HepG2 (cell line): Measurements from ENCODE around the gene TGFBI. TPM values are rescaled to one million over a fixed set of nuclear protein-coding genes. Genes with fewer than 3 reads are reported as not detected.

Source experiments
- ATAC-seq: fragments of 200-7000 bp; cut with Tn5 transposase; 3 replicates; pipeline ENCODE4 v1.9.1; 2020; ENCODE audit warnings: mild to moderate bottlenecking, moderate library complexity
- BruUV-seq: library from RNA; stranded (reverse); fragments of 400-500 nt; replicated peaks from 2 replicates; lab custom pipeline; 2021; lab: Mats Ljungman, UMichigan
- CTCF ChIA-PET: fragments of 300-600 bp; formaldehyde crosslinking; extraction: SDS; loops from one replicate; lab custom pipeline; 2021; ENCODE audit warnings: low total read pairs, inconsistent platforms, low intra/inter-chr PET ratio; lab: Yijun Ruan, JAX
- POLR2A ChIA-PET: fragments of 350-600 bp; sonication (Branson Sonifier 250); formaldehyde crosslinking; loops from one replicate; lab custom pipeline; 2020; ENCODE audit warnings: antibody characterized with exemption, inconsistent platforms; lab: Yijun Ruan, JAX
- DNase-seq: peaks from one replicate; pipeline ENCODE4 v3.0.0-alpha.2; 2015; ENCODE audit warnings: low spot score
- FAIRE-seq: peaks from 3 replicates; lab custom pipeline; 2011; peaks lifted over from hg19 to GRCh38; lab: Jason Lieb, UNC
- H2AFZ ChIP-seq: one replicate; pipeline ENCODE4 v1.6.1; 2011; ENCODE audit warnings: low read length, inconsistent platforms
- H3K27ac ChIP-seq: fragments of 300-600 bp; 3 replicates; pipeline ENCODE4 v1.8.0; 2011; ENCODE audit warnings: mixed run types, mild to moderate bottlenecking, mixed read lengths, low read length, inconsistent platforms; ENCODE audit not compliant: insufficient read depth; ENCODE audit errors: extremely low read length
- H3K27me3 ChIP-seq, 2 experiments: fragments of 200-600 bp in 1 of 2; 2 replicates in 1 of 2; 3 replicates in 1 of 2; pipeline versions ENCODE4 v1.6.0 to v1.8.0; 2011; ENCODE audit warnings: low read length in 2 of 2, mild to moderate bottlenecking in 2 of 2, moderate library complexity in 2 of 2, inconsistent platforms in 1 of 2; ENCODE audit not compliant: insufficient read depth in 2 of 2, control insufficient read depth in 1 of 2
- H3K36me3 ChIP-seq, 2 experiments: fragments of 200-600 bp in 1 of 2; replicated peaks in 1 of 2; 2 replicates in 1 of 2; 3 replicates in 1 of 2; pipeline versions ENCODE4 v1.5.1 to v1.8.0; 2011; ENCODE audit warnings: low read length in 2 of 2, inconsistent platforms in 1 of 2; ENCODE audit not compliant: insufficient read depth in 2 of 2, control insufficient read depth in 1 of 2
- H3K4me1 ChIP-seq: 2 replicates; pipeline ENCODE4 v1.5.1; 2012; ENCODE audit warnings: low read length, inconsistent platforms; ENCODE audit not compliant: insufficient read depth
- H3K4me2 ChIP-seq: 2 replicates; pipeline ENCODE4 v1.6.0; 2011; ENCODE audit warnings: low read depth, low read length, inconsistent platforms
- H3K4me3 ChIP-seq, 3 experiments: fragments of 200-600 bp in 1 of 3; sonication (generic), shearing (Covaris generic) in 1 of 3; replicated peaks in 1 of 3; 2 replicates each; pipeline ENCODE4 v1.5.1; 2011 to 2016; ENCODE audit warnings: low read length in 3 of 3, inconsistent platforms in 2 of 3, low read depth in 2 of 3, mild to moderate bottlenecking in 2 of 3, control low read depth in 1 of 3, mixed read lengths in 1 of 3; ENCODE audit not compliant: insufficient read depth in 1 of 3
- H3K79me2 ChIP-seq: one replicate; pipeline ENCODE4 v1.6.1; 2011; ENCODE audit warnings: low read length, inconsistent platforms; ENCODE audit not compliant: insufficient read depth
- H3K9ac ChIP-seq: 2 replicates; pipeline ENCODE4 v1.6.0; 2011; ENCODE audit warnings: mild to moderate bottlenecking, low read depth, low read length, inconsistent platforms; ENCODE audit not compliant: insufficient read depth
- H3K9me3 ChIP-seq: 2 replicates; pipeline ENCODE4 v1.5.1; 2012; ENCODE audit warnings: mild to moderate bottlenecking, low read length
- H4K20me1 ChIP-seq: 2 replicates; pipeline ENCODE4 v1.6.0; 2011; ENCODE audit warnings: inconsistent platforms, mild to moderate bottlenecking, low read length, moderate library complexity; ENCODE audit not compliant: insufficient read depth
- ARID2 ChIP-seq: sonication (generic); formaldehyde crosslinking; IDR thresholded peaks from 2 replicates; pipeline ENCODE4 v1.8.1; 2022; ENCODE audit warnings: mild to moderate bottlenecking, missing genetic modification reagents, borderline replicate concordance
- CBFB ChIP-seq: sonication (generic); formaldehyde crosslinking; IDR thresholded peaks from 2 replicates; pipeline ENCODE4 v1.4.0; 2020; ENCODE audit warnings: missing genetic modification reagents
- GATAD2A ChIP-seq: IDR thresholded peaks from 2 replicates; pipeline ENCODE4 v1.6.1; 2016
- HMG20B ChIP-seq: conservative IDR thresholded peaks from 2 replicates; pipeline ENCODE4 v1.6.1; 2016; ENCODE audit warnings: missing genetic modification reagents, missing compliant biosample characterization
- PCBP1 ChIP-seq: fragments of 200-400 bp; formaldehyde crosslinking; IDR thresholded peaks from 2 replicates; pipeline ENCODE4 v1.6.1; 2017; ENCODE audit warnings: mild to moderate bottlenecking, low read depth, low read length, borderline replicate concordance
- REPIN1 ChIP-seq: sonication (generic); formaldehyde crosslinking; IDR thresholded peaks from 2 replicates; pipeline ENCODE4 v1.8.0; 2022; ENCODE audit warnings: missing genetic modification reagents, low read depth, mild to moderate bottlenecking, borderline replicate concordance
- SALL2 ChIP-seq: sonication (generic); formaldehyde crosslinking; IDR thresholded peaks from 2 replicates; pipeline ENCODE4 v1.8.1; 2023; ENCODE audit warnings: mild to moderate bottlenecking, missing genetic modification reagents, inconsistent platforms
- SAP130 ChIP-seq: IDR thresholded peaks from 2 replicates; pipeline ENCODE4 v1.6.1; 2016; ENCODE audit warnings: low read depth
- TAF1 ChIP-seq: sonication (generic); formaldehyde crosslinking; IDR thresholded peaks from 2 replicates; pipeline ENCODE4 v1.4.0; 2020; ENCODE audit warnings: missing genetic modification reagents
- TCF7L2 ChIP-seq: IDR thresholded peaks from 2 replicates; pipeline ENCODE4 v1.6.1; 2011; ENCODE audit warnings: mild to moderate bottlenecking, low read depth, low read length, moderate library complexity
- ZFP36 ChIP-seq: fragments of 150-350 bp; IDR thresholded peaks from 2 replicates; pipeline ENCODE4 v1.6.1; 2018; ENCODE audit warnings: borderline replicate concordance, low read length, low read depth; ENCODE audit not compliant: partially characterized antibody
- WGBS: methylation state at CpG from one replicate; pipeline ENCODE4 v1.1.6; 2017; ENCODE audit warnings: low lambda C conversion rate; 5-methylcytosine and 5-hydroxymethylcytosine counted together
- in situ Hi-C: cut with HindIII; loops from 2 replicates; pipeline ENCODE4 v1.10.0; 2017; ENCODE audit warnings: low pct_unique_long_range_greater_than_20kb; ENCODE audit not compliant: extremely low pct_ligation_motif_present
- intact Hi-C: fragments of 100-400 bp; cut with micrococcal nuclease; formaldehyde crosslinking; loops from one replicate; pipeline ENCODE4 v1.10.0; 2022; ENCODE audit not compliant: unreplicated experiment
- polyA plus RNA-seq, 8 experiments: library from polyadenylated mRNA; depleted of rRNA in 3 of 8; stranded (reverse) in 7 of 8; unstranded in 1 of 8; fragments of >200 nt; fragmentation: Illumina TruSeq in 4 of 8; extraction: Trizol in 4 of 8; gene quantifications; 2 replicates each; pipeline versions ENCODE4 v1.2.1 to v1.2.3, GENCODE V29; 2011 to 2016; ENCODE audit warnings: low read depth in 4 of 8, missing spikeins in 1 of 8, mixed read lengths in 1 of 8; ENCODE audit not compliant: insufficient read depth in 1 of 8
- total RNA-seq, 5 experiments: library from RNA; depleted of rRNA; stranded (reverse); fragments of >200 nt; fragmentation: Illumina TruSeq; extraction: Trizol; gene quantifications; 2 replicates each; pipeline ENCODE4 v1.2.3, GENCODE V29; 2016; ENCODE audit warnings: low read depth in 1 of 5
- TF ChIP-seq, protein P1 (sequence below): sonication (generic); formaldehyde crosslinking; IDR thresholded peaks from 2 replicates; pipeline ENCODE4 v1.4.0; 2020; ENCODE audit warnings: missing genetic modification reagents, mild to moderate bottlenecking, borderline replicate concordance
- TF ChIP-seq, protein P2 (sequence below): sonication (generic); formaldehyde crosslinking; IDR thresholded peaks from 2 replicates; pipeline ENCODE4 v1.8.0; 2022; ENCODE audit warnings: missing genetic modification reagents, mild to moderate bottlenecking, moderate library complexity, borderline replicate concordance

TGFBI gene
- total and polyA plus RNA-seq, 2 of the 13 experiments (the other 11 are each of a cell fraction or from before 2014, with no cell fraction given), result 275 to 457 TPM

DNA sequence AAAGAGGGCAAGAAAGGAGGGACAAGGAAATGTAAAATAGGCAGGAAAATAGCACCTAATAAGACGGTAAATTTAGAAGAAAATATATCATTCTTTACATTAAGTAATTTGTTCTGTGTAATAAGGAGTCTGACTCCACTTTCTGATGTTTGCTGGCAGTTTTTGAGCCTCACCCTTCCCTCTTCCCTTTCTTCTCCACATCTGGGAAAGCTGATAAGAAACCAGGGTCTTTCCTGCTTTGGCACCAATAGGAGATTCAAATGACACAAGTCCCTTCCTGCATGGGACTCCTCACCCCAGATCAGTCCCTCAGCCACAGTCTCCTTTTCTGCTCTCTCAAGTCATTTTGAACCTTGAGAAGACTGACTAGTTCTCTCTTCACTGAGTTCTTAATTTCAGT is 42.8 kb upstream of the TGFBI start:
- H3K27ac ChIP-seq, result no peak overlapping the region
- no peak overlapping the region for H3K9ac ChIP-seq
- POLR2A ChIA-PET, result interaction anchor here (4.7 kb wide), 1 partner anchor 13 kb away, joined by 37 read pairs; no protein-coding TSS in a partner anchor
- FAIRE-seq, result no peak
- H2AFZ ChIP-seq, result no peak overlapping the region
- H4K20me1 ChIP-seq, result no peaks in the 10 kb centered on the region
- no peak for DNase-seq
- no peak for TF ChIP-seq SAP130 (CRISPR knock-in tag)
- no peak for TF ChIP-seq HMG20B (CRISPR knock-in tag)
- TF ChIP-seq PCBP1, result no peak
- TF ChIP-seq, protein P1, sequence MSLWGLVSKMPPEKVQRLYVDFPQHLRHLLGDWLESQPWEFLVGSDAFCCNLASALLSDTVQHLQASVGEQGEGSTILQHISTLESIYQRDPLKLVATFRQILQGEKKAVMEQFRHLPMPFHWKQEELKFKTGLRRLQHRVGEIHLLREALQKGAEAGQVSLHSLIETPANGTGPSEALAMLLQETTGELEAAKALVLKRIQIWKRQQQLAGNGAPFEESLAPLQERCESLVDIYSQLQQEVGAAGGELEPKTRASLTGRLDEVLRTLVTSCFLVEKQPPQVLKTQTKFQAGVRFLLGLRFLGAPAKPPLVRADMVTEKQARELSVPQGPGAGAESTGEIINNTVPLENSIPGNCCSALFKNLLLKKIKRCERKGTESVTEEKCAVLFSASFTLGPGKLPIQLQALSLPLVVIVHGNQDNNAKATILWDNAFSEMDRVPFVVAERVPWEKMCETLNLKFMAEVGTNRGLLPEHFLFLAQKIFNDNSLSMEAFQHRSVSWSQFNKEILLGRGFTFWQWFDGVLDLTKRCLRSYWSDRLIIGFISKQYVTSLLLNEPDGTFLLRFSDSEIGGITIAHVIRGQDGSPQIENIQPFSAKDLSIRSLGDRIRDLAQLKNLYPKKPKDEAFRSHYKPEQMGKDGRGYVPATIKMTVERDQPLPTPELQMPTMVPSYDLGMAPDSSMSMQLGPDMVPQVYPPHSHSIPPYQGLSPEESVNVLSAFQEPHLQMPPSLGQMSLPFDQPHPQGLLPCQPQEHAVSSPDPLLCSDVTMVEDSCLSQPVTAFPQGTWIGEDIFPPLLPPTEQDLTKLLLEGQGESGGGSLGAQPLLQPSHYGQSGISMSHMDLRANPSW (CRISPR knock-in tag), result no peak
- no peak for TF ChIP-seq TAF1
- no peak for TF ChIP-seq TCF7L2
- no peak for TF ChIP-seq ZFP36
- TF ChIP-seq ARID2 (CRISPR knock-in tag), result no peak
- no peak for TF ChIP-seq REPIN1 (CRISPR knock-in tag)
- TF ChIP-seq SALL2 (CRISPR knock-in tag), result no peak
- TF ChIP-seq GATAD2A, result no peak
- no peak for TF ChIP-seq CBFB (CRISPR knock-in tag)
- TF ChIP-seq, protein P2, sequence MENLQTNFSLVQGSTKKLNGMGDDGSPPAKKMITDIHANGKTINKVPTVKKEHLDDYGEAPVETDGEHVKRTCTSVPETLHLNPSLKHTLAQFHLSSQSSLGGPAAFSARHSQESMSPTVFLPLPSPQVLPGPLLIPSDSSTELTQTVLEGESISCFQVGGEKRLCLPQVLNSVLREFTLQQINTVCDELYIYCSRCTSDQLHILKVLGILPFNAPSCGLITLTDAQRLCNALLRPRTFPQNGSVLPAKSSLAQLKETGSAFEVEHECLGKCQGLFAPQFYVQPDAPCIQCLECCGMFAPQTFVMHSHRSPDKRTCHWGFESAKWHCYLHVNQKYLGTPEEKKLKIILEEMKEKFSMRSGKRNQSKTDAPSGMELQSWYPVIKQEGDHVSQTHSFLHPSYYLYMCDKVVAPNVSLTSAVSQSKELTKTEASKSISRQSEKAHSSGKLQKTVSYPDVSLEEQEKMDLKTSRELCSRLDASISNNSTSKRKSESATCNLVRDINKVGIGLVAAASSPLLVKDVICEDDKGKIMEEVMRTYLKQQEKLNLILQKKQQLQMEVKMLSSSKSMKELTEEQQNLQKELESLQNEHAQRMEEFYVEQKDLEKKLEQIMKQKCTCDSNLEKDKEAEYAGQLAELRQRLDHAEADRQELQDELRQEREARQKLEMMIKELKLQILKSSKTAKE (CRISPR knock-in tag), result no peak
- no peaks in the 10 kb centered on the region for H3K79me2 ChIP-seq
- no peak overlapping the region for H3K4me2 ChIP-seq
- CTCF ChIA-PET, result no interaction called here
- no peaks in the 10 kb centered on the region for H3K9me3 ChIP-seq
- no peak for ATAC-seq
- H3K4me1 ChIP-seq, result peaks cover 10% of the 10 kb centered on the region
- in situ Hi-C loops, result no loop called here
- H3K36me3 ChIP-seq, result no peaks in the 10 kb centered on the region
- H3K4me3 ChIP-seq, result no peak overlapping the region
- H3K27me3 ChIP-seq, result no peaks in the 10 kb centered on the region
- WGBS, result 88% methylated on average over 1 of the region's 1 CpG
- intact Hi-C loops, result no loop called here
- no TSS peak for BruUV-seq
